Lower lobe of right lung (tissue), 2 donors: Measurements from ENCODE around the gene SMAD1. TPM values are rescaled to one million over a fixed set of nuclear protein-coding genes. Genes with fewer than 3 reads are reported as not detected.

Source experiments
- ATAC-seq, 2 donors: fragments of 200-7000 bp; cut with Tn5 transposase; one replicate each; pipeline ENCODE4 v1.9.1; 2020 to 2022; ENCODE audit warnings: mild to moderate bottlenecking in 2 of 2, moderate library complexity in 2 of 2
- DNase-seq: peaks from one replicate; pipeline ENCODE4 v3.0.0-alpha.2; 2020
- H3K27ac ChIP-seq: fragments of 200-600 bp; one replicate; pipeline ENCODE4 v1.8.0; 2022
- H3K27me3 ChIP-seq: fragments of 200-600 bp; one replicate; pipeline ENCODE4 v1.8.0; 2022; ENCODE audit warnings: low read depth
- H3K36me3 ChIP-seq: fragments of 200-600 bp; one replicate; pipeline ENCODE4 v1.8.0; 2022; ENCODE audit warnings: mild to moderate bottlenecking
- H3K4me1 ChIP-seq: fragments of 200-600 bp; one replicate; pipeline ENCODE4 v1.8.0; 2022
- H3K4me3 ChIP-seq: fragments of 200-600 bp; one replicate; pipeline ENCODE4 v1.8.0; 2022; ENCODE audit warnings: mild to moderate bottlenecking
- H3K9me3 ChIP-seq: fragments of 200-600 bp; one replicate; pipeline ENCODE4 v1.8.0; 2022
- intact Hi-C: fragments of 100-400 bp; cut with DNase I; formaldehyde crosslinking; loops from one replicate; pipeline ENCODE4 v1.11.0; 2022
- total RNA-seq: library from RNA; stranded (reverse); fragmentation: NEBNext Ultra II Directional; extraction: Animal tissue kit (Norgen Biotek cat#: 25700); gene quantifications from one replicate; pipeline ENCODE4 v1.2.1, GENCODE V29; 2021
- TF ChIP-seq, protein P1 (sequence below): fragments of 200-600 bp; IDR thresholded peaks from one replicate; pipeline ENCODE4 v1.8.0; 2022; ENCODE audit warnings: antibody characterized with exemption, mild to moderate bottlenecking
- donor health status: DM: no; HTN: yes; CAD: no; lungs with severe emphysema.

SMAD1 gene
- total RNA-seq, 1 donor from 2014 or later: 15.8 TPM

DNA sequence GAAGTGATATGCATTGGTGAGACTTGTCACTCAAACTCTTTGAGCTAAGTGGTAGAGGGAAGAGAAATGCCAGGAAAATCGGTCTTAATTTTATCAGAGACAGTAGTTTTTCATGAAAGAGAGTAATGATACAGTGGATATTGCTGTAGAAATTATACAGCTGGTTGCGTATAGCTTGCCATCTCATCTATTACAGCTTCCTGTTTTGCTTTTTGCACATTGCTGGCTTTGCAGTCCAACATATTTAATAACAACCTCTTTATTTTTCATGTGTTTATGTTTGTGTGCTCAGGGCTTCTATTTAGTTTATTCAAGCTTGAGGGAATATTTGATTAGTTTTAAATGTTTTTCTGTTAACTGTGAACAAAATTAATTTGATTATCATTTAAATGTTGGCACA is 11.5 kb downstream of the SMAD1 start:
- Histone ChIP-seq H3K27me3 (no peaks in the 10 kb centered on the region), H3K4me1 (peaks cover 36% of the 10 kb centered on the region), H3K9me3 (no peaks in the 10 kb centered on the region), H3K36me3 (no peaks in the 10 kb centered on the region), H3K27ac (no peak overlapping the region), H3K4me3 (no peak overlapping the region)
- TF ChIP-seq, protein P1, sequence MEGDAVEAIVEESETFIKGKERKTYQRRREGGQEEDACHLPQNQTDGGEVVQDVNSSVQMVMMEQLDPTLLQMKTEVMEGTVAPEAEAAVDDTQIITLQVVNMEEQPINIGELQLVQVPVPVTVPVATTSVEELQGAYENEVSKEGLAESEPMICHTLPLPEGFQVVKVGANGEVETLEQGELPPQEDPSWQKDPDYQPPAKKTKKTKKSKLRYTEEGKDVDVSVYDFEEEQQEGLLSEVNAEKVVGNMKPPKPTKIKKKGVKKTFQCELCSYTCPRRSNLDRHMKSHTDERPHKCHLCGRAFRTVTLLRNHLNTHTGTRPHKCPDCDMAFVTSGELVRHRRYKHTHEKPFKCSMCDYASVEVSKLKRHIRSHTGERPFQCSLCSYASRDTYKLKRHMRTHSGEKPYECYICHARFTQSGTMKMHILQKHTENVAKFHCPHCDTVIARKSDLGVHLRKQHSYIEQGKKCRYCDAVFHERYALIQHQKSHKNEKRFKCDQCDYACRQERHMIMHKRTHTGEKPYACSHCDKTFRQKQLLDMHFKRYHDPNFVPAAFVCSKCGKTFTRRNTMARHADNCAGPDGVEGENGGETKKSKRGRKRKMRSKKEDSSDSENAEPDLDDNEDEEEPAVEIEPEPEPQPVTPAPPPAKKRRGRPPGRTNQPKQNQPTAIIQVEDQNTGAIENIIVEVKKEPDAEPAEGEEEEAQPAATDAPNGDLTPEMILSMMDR: no peak
- intact Hi-C loops: no loop called here
- ATAC-seq (no peak), DNase-seq (no peak)

DNA sequence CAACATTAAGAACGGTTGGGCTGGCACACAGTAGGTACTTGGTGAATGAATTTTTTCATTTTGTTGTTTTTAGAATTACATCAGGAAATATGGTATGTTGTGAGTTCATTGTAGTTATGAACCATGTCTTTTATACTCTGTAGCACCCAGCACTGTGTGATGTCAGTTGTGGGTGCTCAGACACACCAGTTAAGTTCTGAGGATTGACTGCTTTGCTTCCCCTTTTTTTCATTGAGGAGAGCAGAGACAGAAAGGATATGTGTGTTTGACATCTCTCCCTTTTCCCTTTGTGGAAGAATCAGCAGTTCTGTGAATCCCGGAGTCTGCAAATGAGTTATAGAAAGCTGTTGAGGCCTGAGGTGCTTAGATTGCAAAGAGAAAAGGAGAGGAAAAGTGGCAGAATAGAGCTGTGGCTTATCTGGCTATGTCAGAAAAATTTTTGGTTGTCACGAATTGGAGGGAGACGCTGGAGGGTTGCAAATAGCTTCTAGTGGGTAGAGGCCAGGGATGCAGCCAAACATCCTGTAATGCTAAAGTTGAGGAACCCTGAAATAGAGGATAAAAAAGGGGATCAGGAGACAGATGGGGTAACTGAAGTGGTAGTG is 13.1 kb downstream of the SMAD1 start:
- TF ChIP-seq, protein P1: no peak
- no peak overlapping the region for H3K27ac ChIP-seq
- ATAC-seq: no peak

DNA sequence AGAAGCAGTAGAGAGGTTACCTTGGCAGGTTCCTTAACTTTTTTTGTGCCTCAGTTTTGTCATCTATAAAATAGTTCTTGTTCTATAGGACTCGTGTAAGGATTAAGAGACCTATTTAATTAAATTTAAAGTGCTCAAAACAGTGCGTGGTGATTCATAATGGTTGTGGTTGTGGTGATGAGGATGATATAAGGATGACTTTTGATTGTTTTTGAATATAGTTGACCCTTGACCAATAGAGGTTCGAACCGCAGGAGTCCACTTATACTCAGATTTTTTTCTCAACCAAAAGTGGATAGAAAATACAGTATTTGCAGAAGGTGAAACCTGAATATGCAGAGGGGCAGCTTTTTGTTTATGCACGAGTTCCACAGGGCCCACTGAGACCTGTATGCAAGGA is 14.6 kb downstream of the SMAD1 start:
- ATAC-seq (no peak), DNase-seq (no peak)
- no peaks in the 10 kb centered on the region for H3K9me3 ChIP-seq
- TF ChIP-seq, protein P1: no peak
- H3K4me1 ChIP-seq: peaks cover 28% of the 10 kb centered on the region
- no peaks in the 10 kb centered on the region for H3K36me3 ChIP-seq
- intact Hi-C loops: no loop called here
- no peaks in the 10 kb centered on the region for H3K27me3 ChIP-seq
- no peak overlapping the region for H3K27ac ChIP-seq
- no peak overlapping the region for H3K4me3 ChIP-seq

More for the DNA sequence above, 13.1 kb downstream of the SMAD1 start:
- Histone ChIP-seq H3K36me3 (no peaks in the 10 kb centered on the region), H3K4me3 (no peak overlapping the region), H3K9me3 (no peaks in the 10 kb centered on the region), H3K27me3 (no peaks in the 10 kb centered on the region), H3K4me1 (peaks cover 38% of the 10 kb centered on the region)
- intact Hi-C loops: no loop called here
- no peak for DNase-seq

DNA sequence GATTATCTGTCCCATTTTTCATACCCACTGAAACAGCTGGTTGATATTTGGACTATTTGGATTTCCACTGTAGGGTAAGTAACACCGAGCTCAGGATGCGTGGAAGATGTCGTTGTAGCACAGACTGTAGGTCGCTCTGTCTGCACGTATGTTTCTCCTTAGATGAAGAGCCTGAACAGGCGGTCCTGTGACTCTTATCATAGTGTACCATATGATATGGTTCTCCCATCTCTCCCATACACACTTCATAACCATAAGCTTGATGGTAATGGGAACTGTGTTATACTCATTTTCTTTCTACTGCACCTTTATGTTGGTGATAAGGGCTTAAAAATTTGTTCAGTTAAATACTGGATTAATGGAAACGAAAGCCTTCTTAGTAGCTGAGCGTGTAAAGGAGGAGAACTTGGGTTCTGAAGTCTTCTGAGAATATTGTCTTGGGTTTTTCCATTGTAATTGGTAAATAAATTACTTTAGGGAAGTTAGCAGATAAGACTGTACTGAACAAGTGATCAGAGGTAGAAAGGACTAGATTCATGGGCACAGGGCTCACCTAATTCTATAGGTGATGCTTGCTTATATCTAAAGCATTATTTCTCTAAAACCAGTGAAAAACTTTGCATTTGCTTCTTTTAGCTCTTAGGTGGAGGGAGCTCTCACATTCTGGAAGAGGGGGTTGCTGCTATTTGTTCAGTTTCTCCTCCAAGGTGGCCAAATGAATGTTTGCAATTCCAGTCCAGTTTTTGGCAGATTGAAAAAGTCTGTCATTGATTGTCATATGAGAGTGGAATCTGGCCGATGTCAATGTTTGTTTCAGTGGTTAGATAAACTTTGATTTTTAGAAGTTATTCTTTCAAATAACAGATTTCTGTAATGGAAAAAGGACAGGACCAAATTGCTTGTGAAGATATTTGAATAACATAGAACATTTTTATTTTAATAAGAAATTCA is 15.8 kb downstream of the SMAD1 start:
- ATAC-seq (no peak), DNase-seq (no peak)
- H3K36me3 ChIP-seq: no peaks in the 10 kb centered on the region
- no peaks in the 10 kb centered on the region for H3K9me3 ChIP-seq
- H3K4me1 ChIP-seq: peaks cover 26% of the 10 kb centered on the region
- intact Hi-C loops: no loop called here
- H3K4me3 ChIP-seq: no peak overlapping the region
- TF ChIP-seq, protein P1: no peak
- H3K27me3 ChIP-seq: no peaks in the 10 kb centered on the region
- no peak overlapping the region for H3K27ac ChIP-seq

DNA sequence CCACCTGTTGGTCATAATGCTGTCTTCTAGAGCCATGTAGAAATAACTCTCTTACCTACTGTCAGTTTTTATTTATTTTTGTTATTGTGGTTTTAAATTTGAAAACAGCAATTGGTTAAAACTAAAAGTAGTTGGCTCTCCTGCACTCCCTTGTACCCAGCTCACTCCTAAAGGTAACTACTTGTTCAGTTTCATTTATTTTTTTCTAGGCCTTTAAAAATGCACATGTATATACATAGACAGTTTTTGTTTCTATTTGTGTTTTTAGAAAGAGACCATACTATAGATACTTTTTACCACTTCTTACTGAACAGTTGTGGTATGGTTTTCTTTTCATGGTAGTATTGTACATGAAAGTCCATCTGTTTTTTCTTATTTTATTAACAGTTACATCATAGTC is 16.8 kb downstream of the SMAD1 start:
- TF ChIP-seq, protein P1: no peak
- no peak for ATAC-seq
- Histone ChIP-seq H3K27ac (no peak overlapping the region), H3K4me1 (peaks cover 25% of the 10 kb centered on the region), H3K27me3 (no peaks in the 10 kb centered on the region), H3K4me3 (no peak overlapping the region), H3K9me3 (no peaks in the 10 kb centered on the region), H3K36me3 (no peaks in the 10 kb centered on the region)
- no peak for DNase-seq
- intact Hi-C loops: no loop called here
